Smooth muscle cell (in vitro differentiated cells): ENCODE results near the gene EPB41. TPM values are rescaled to one million over a fixed set of nuclear protein-coding genes. Genes with fewer than 3 reads are reported as not detected.
"Not testable (repeated sequence)": the region's sequence is repeated elsewhere in the genome, so short reads cannot be mapped to it uniquely, and the experiment has no call there.

Source experiments
- DNase-seq: peaks from one replicate; lab custom pipeline; 2025; ENCODE audit not compliant: unreplicated experiment; lab: John Stamatoyannopoulos, UW
- H2AFZ ChIP-seq: fragments of 200-600 bp; sonication (generic); 2 replicates; pipeline ENCODE4 v1.6.0; 2016; ENCODE audit warnings: antibody characterized with exemption, low read depth, mild to moderate bottlenecking
- H3F3A ChIP-seq: fragments of 200-600 bp; sonication (generic); 2 replicates; pipeline ENCODE4 v1.6.0; 2017; ENCODE audit warnings: antibody characterized with exemption, low read depth
- H3K27ac ChIP-seq: fragments of 200-600 bp; sonication (generic); 2 replicates; pipeline ENCODE4 v1.5.1; 2016; ENCODE audit warnings: low read depth, mild to moderate bottlenecking
- H3K27me3 ChIP-seq: fragments of 200-600 bp; sonication (generic); 2 replicates; pipeline ENCODE4 v1.6.1; 2016; ENCODE audit warnings: low read depth, mild to moderate bottlenecking
- H3K36me3 ChIP-seq: fragments of 200-600 bp; sonication (generic); 2 replicates; pipeline ENCODE4 v1.5.1; 2016; ENCODE audit warnings: low read depth
- H3K4me1 ChIP-seq: fragments of 200-600 bp; sonication (generic); 2 replicates; pipeline ENCODE4 v1.5.1; 2016; ENCODE audit warnings: low read depth
- H3K4me2 ChIP-seq: fragments of 200-600 bp; sonication (generic); 2 replicates; pipeline ENCODE4 v1.6.0; 2016; ENCODE audit warnings: mild to moderate bottlenecking
- H3K4me3 ChIP-seq: fragments of 200-600 bp; sonication (generic); 2 replicates; pipeline ENCODE4 v1.5.1; 2016; ENCODE audit warnings: mild to moderate bottlenecking
- H3K79me2 ChIP-seq: fragments of 200-600 bp; sonication (generic); 2 replicates; pipeline ENCODE4 v1.6.0; 2016; ENCODE audit warnings: low read depth, mild to moderate bottlenecking
- H3K9ac ChIP-seq: fragments of 200-600 bp; sonication (generic); 2 replicates; pipeline ENCODE4 v1.6.0; 2016; ENCODE audit warnings: low read depth
- H3K9me3 ChIP-seq: fragments of 200-600 bp; sonication (generic); replicated peaks from 2 replicates; pipeline ENCODE4 v1.5.1; 2016; ENCODE audit warnings: low read depth
- H4K20me1 ChIP-seq: fragments of 200-600 bp; sonication (generic); 2 replicates; pipeline ENCODE4 v1.6.0; 2016; ENCODE audit warnings: low read depth
- CTCF ChIP-seq: fragments of 200-600 bp; sonication (generic); IDR thresholded peaks from 2 replicates; pipeline ENCODE4 v1.5.1; 2017; ENCODE audit warnings: borderline replicate concordance, mild to moderate bottlenecking, antibody characterized with exemption; ENCODE audit not compliant: insufficient read depth, poor library complexity, severe bottlenecking
- WGBS: methylation state at CpG from one replicate; pipeline ENCODE4 v1.1.7; 2016; ENCODE audit warnings: low lambda C conversion rate; 5-methylcytosine and 5-hydroxymethylcytosine counted together
- polyA plus RNA-seq: library from polyadenylated mRNA; unstranded; fragments of >200 nt; fragmentation: Nextera tagmentation; extraction: Ambion mirVana; gene quantifications from 2 replicates; pipeline ENCODE4 v1.2.1, GENCODE V29; 2016
- total RNA-seq: library from RNA; depleted of rRNA; stranded (reverse); fragments of >200 nt; gene quantifications from 2 replicates; pipeline ENCODE4 v1.2.3, GENCODE V29; 2014

The EPB41 gene
- total and polyA plus RNA-seq, 2 experiments from 2014 or later: 4.7 to 20.2 TPM

- peaks cover 2% of the 10 kb centered on the region for H4K20me1 ChIP-seq
- no peak overlapping the region for H3K9ac ChIP-seq
These were observed 211.8 kb downstream of the EPB41 start for GRCh38 chr1:29126198-29126597.

DNA sequence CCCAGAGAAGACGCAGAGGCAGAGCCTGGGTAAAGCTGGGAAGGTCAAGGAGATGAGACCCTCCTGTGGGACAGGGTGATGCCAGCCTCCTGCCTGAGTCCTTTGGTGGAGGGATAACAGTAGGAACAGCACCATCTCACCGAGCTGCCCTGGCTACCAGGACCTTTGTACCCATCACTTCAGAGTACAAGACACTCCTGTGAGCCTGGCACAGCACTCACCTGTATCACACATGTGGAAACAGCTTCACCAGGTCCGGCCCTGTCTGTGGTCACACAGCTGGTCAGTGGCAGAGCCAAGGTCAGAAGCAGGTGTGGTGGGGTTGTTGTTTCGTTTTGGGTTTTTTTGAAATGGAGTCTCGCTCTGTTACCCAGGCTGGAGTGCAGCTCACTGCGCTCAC, 214.4 kb downstream of the EPB41 start:
- H4K20me1 ChIP-seq: no peaks in the 10 kb centered on the region
- no peak overlapping the region for H3K9ac ChIP-seq
- TF ChIP-seq CTCF: no peak
- H3K4me3 ChIP-seq: no peak overlapping the region
- no peaks in the 10 kb centered on the region for H3K9me3 ChIP-seq
- WGBS: 91% methylated on average over 6 of the region's 6 CpGs
- H3K79me2 ChIP-seq: no peaks in the 10 kb centered on the region
- no peak overlapping the region for H3K4me2 ChIP-seq
- H3K4me1 ChIP-seq: no peaks in the 10 kb centered on the region
- no peaks in the 10 kb centered on the region for H3K36me3 ChIP-seq
- no peak for DNase-seq
- H3F3A ChIP-seq: peaks cover 7% of the 10 kb centered on the region
- H3K27me3 ChIP-seq: no peaks in the 10 kb centered on the region
- no peak overlapping the region for H2AFZ ChIP-seq
- H3K27ac ChIP-seq: no peak overlapping the region

More at GRCh38 chr1:29126198-29126597, 211.8 kb downstream of the EPB41 start:
- Histone ChIP-seq H3K79me2 (peaks cover 17% of the 10 kb centered on the region), H3K4me1 (no peaks in the 10 kb centered on the region), H3K27ac (no peak overlapping the region), H3K9me3 (no peaks in the 10 kb centered on the region), H3K4me3 (no peak overlapping the region), H3K4me2 (no peak overlapping the region), H3K36me3 (no peaks in the 10 kb centered on the region), H2AFZ (no peak overlapping the region), H3F3A (peaks cover 11% of the 10 kb centered on the region), H3K27me3 (no peaks in the 10 kb centered on the region)
- 100% methylated on average over 6 of the region's 6 CpGs for WGBS
- no peak for DNase-seq
- no peak for TF ChIP-seq CTCF

- Histone ChIP-seq H2AFZ (no peak overlapping the region), H3K4me2 (no peak overlapping the region), H3K27ac (no peak overlapping the region), H4K20me1 (no peaks in the 10 kb centered on the region), H3K9ac (no peak overlapping the region), H3K4me3 (no peak overlapping the region), H3K9me3 (no peaks in the 10 kb centered on the region), H3K27me3 (no peaks in the 10 kb centered on the region), H3F3A (peaks cover 3% of the 10 kb centered on the region), H3K4me1 (no peaks in the 10 kb centered on the region), H3K36me3 (no peaks in the 10 kb centered on the region), H3K79me2 (no peaks in the 10 kb centered on the region)
- WGBS: 75% methylated on average over 5 of the region's 5 CpGs
- DNase-seq: no peak
- TF ChIP-seq CTCF: no peak
These were observed 215.5 kb downstream of the EPB41 start for GRCh38 chr1:29129916-29130315.

DNA sequence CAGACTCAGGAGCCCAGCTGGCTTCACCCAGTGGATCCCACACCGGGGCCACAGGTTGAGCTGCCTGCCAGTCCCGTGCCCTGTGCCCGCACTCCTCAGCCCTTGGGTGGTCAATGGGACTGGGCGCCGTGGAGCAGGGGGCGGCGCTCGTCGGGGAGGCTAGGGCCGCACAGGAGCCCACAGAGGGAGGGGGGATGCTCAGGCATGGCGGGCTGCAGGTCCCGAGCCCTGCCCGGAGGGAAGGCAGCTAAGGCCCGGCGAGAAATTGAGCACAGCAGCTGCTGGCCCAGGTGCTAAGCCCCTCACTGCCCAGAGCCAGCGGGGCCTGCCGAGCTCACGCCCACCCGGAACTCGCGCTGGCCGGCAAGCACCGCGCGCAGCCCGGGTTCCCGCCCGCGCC, 216.7 kb downstream of the EPB41 start:
- not testable (repeated sequence) for H3K4me2 ChIP-seq, H4K20me1 ChIP-seq, H3K4me3 ChIP-seq, H3K27ac ChIP-seq, H3K4me1 ChIP-seq, H3K27me3 ChIP-seq, H3K79me2 ChIP-seq, H3K9me3 ChIP-seq, DNase-seq, H3K36me3 ChIP-seq, H3F3A ChIP-seq, H3K9ac ChIP-seq, H2AFZ ChIP-seq
- WGBS: over 99% methylated on average over 27 of the region's 29 CpGs
